ENCODE data around the gene UNK.
A peak's percentile ranks its signal among the peaks of the same experiment; 100 is the strongest.

Gene UNK

GRCh38 chr17:75779250-75779986 lies 5.2 kb upstream of the UNK start:
- peaks cover 22% of the 10 kb centered on the region for H3K36me3 ChIP-seq (ENCODE audit: control insufficient read depth, insufficient read depth, low read length)
- peak overlapping the region; percentile 90 for H3K4me3 ChIP-seq (ENCODE audit: low read length)
- H3K27me3 ChIP-seq (ENCODE audit: control insufficient read depth, insufficient read depth, low read length), result no peaks in the 10 kb centered on the region
- peak overlapping the region; percentile 99 for H3K27ac ChIP-seq (ENCODE audit: low read depth, low read length)
- peak overlapping the region; percentile 93 for H3K9ac ChIP-seq (ENCODE audit: low read length)
- H3K4me1 ChIP-seq (ENCODE audit: control insufficient read depth, insufficient read depth, low read length), result peaks cover 26% of the 10 kb centered on the region

DNA sequence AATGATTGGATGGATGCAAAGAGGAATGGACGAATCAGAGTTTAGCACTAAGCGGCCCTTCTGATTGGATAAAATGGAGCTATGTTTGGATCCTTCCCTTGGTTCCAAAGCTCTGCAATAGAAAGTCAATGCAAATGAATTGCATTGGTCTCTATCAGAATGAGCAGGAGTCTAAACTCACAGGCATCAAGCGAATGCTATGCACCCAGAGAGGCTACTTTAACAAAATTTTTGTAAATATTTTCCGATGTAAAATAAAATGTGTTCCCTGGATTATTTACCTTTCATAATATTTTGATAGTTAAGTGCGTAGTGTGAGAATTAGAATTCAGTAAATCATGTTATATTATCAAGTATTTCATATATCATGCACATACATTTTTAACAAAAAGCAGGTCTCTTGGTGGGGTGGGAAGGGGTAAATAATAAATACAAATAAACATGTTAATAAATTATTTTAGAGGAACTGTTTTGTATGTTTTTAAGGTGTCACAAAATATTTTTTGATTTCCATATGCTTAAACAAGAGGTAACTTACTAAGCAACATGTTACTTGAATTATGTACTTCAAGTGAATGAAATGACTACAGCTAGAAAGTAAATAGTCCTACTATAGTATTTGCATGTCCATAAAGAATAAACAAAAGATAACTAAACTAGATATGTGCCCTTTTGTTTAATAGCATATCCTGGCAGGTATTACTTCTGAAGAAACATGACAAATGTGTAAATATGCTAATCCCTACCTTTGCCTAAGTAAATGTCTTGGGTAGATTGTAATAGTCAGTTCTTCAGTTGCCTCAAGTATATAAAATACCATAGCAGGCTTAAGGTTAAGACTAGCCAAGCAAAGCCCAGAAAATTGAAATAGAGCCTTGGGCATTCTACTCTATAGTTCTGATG lies 4.4 kb upstream of the UNK start:
- Histone ChIP-seq H3K4me3 (ENCODE audit: low read length) (no peak overlapping the region), H3K27me3 (ENCODE audit: control insufficient read depth, insufficient read depth, low read length) (no peaks in the 10 kb centered on the region), H3K27ac (ENCODE audit: low read depth, low read length) (peak overlapping the region; percentile 44), H3K4me1 (ENCODE audit: control insufficient read depth, insufficient read depth, low read length) (peaks cover 28% of the 10 kb centered on the region), H3K9ac (ENCODE audit: low read length) (no peak overlapping the region), H3K36me3 (ENCODE audit: control insufficient read depth, insufficient read depth, low read length) (peaks cover 16% of the 10 kb centered on the region)

GRCh38 chr17:75783069-75783783 lies 1.4 kb upstream of the UNK start:
- no peaks in the 10 kb centered on the region for H3K27me3 ChIP-seq (ENCODE audit: control insufficient read depth, insufficient read depth, low read length)
- H3K4me3 ChIP-seq (ENCODE audit: low read length), result peak overlapping the region; percentile 17
- no peak overlapping the region for H3K9ac ChIP-seq (ENCODE audit: low read length)

GRCh38 chr17:75783803-75784472 lies 668 bp upstream of the UNK start:
- Histone ChIP-seq H3K36me3 (ENCODE audit: control insufficient read depth, insufficient read depth, low read length) (no peaks in the 10 kb centered on the region), H3K4me3 (ENCODE audit: low read length) (peak overlapping the region; percentile 56), H3K27me3 (ENCODE audit: control insufficient read depth, insufficient read depth, low read length) (no peaks in the 10 kb centered on the region), H3K4me1 (ENCODE audit: control insufficient read depth, insufficient read depth, low read length) (peaks cover 24% of the 10 kb centered on the region), H3K9ac (ENCODE audit: low read length) (peak overlapping the region; percentile 65), H3K27ac (ENCODE audit: low read depth, low read length) (peak overlapping the region; percentile 98)

More at GRCh38 chr17:75783069-75783783, 1.4 kb upstream of the UNK start:
- peak overlapping the region; percentile 98 for H3K27ac ChIP-seq (ENCODE audit: low read depth, low read length)
- H3K36me3 ChIP-seq (ENCODE audit: control insufficient read depth, insufficient read depth, low read length), result peaks cover 7% of the 10 kb centered on the region
- peaks cover 24% of the 10 kb centered on the region for H3K4me1 ChIP-seq (ENCODE audit: control insufficient read depth, insufficient read depth, low read length)

DNA sequence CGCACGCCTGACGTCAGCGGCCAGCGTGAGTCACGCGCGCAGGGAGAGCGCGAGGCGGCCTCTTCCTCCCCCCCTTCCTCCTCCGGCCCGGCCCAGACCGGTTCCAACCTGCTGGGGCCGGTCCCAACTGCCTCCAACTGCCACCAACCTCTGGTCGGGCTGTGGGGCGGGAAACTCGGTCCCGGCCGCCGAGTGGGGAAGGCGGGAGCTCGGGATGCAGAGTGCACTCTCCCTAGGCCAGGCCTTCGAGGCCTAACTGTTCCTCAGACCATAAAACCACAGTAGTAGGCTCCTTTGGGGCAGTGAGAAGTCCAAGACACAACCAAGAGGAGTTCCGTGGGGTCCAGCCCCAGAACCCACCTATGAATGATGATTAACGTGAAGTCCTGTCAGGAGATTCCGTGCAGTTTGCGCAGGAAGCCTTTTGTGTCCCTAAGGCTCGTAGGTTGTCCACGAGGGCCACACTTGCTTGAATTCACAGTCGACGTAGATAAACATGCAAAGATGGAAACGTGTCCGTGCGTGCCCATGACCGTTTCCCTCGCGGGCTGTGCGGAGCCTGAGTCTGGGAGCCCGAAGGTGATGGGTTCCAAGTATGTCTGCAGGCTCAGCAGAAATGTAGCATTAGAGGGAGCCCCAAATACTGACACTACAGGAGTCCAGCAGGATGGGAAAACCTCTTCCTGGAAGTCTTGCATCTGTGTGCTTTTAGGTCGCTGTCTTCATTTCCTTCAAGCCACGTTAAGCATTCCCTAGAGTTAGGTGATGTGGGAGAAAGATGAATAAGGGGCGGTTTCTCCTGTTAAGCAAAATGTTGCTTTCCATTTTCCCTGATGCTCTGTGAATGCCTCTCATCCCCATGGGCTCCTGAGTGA lies 647 bp downstream of the UNK start:
- Histone ChIP-seq H3K9ac (ENCODE audit: low read length) (peak overlapping the region; percentile 98), H3K27ac (ENCODE audit: low read depth, low read length) (peak overlapping the region; percentile 98), H3K4me1 (ENCODE audit: control insufficient read depth, insufficient read depth, low read length) (peaks cover 24% of the 10 kb centered on the region), H3K4me3 (ENCODE audit: low read length) (peak overlapping the region; percentile 73), H3K27me3 (ENCODE audit: control insufficient read depth, insufficient read depth, low read length) (no peaks in the 10 kb centered on the region), H3K36me3 (ENCODE audit: control insufficient read depth, insufficient read depth, low read length) (no peaks in the 10 kb centered on the region)

DNA sequence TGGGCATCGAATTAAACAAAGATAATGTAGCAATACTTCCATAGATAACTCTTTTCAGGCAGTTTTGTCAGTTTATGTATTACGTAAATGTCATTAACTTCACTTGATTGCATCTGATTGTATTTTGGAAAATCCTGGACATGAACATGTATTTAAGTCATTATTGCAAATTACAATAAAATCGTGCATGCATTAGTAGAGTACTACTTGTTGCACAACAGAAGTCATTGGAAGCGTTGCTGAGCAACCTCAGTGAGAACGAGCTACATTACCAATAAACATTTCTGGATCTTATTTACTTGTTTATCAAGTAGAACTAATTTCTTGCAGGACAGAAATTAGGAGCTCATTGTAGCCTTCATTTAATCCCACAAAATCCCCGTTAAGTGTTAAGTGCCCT lies 6.6 kb downstream of the UNK start:
- H3K4me1 ChIP-seq (ENCODE audit: control insufficient read depth, insufficient read depth, low read length), result peaks cover 4% of the 10 kb centered on the region
- H3K27ac ChIP-seq (ENCODE audit: low read depth, low read length), result no peak overlapping the region
- no peak overlapping the region for H3K4me3 ChIP-seq (ENCODE audit: low read length)
- H3K27me3 ChIP-seq (ENCODE audit: control insufficient read depth, insufficient read depth, low read length), result no peaks in the 10 kb centered on the region
- no peaks in the 10 kb centered on the region for H3K36me3 ChIP-seq (ENCODE audit: control insufficient read depth, insufficient read depth, low read length)
- H3K9ac ChIP-seq (ENCODE audit: low read length), result no peak overlapping the region

DNA sequence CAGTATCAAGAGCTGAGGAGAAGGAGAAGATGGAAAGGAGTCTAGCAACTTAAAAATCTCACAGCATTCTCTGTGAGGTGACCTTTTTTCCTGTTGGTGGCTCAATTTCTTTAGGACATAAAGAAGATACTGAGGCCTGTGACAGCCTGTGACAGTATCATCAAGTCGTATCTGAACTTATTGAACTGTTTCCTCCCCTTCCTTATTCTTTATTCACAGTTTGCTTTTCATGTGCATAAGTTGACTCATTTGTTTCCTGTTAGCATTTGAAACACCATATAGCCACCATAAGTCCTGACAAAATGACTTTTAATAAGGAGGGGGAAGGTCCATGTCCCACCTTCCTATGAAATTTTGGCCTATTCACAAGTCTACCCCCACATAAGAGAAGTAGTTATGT lies 8.9 kb downstream of the UNK start:
- no peak overlapping the region for H3K9ac ChIP-seq (ENCODE audit: low read length)
- H3K4me3 ChIP-seq (ENCODE audit: low read length), result no peak overlapping the region
- no peaks in the 10 kb centered on the region for H3K36me3 ChIP-seq (ENCODE audit: control insufficient read depth, insufficient read depth, low read length)

DNA sequence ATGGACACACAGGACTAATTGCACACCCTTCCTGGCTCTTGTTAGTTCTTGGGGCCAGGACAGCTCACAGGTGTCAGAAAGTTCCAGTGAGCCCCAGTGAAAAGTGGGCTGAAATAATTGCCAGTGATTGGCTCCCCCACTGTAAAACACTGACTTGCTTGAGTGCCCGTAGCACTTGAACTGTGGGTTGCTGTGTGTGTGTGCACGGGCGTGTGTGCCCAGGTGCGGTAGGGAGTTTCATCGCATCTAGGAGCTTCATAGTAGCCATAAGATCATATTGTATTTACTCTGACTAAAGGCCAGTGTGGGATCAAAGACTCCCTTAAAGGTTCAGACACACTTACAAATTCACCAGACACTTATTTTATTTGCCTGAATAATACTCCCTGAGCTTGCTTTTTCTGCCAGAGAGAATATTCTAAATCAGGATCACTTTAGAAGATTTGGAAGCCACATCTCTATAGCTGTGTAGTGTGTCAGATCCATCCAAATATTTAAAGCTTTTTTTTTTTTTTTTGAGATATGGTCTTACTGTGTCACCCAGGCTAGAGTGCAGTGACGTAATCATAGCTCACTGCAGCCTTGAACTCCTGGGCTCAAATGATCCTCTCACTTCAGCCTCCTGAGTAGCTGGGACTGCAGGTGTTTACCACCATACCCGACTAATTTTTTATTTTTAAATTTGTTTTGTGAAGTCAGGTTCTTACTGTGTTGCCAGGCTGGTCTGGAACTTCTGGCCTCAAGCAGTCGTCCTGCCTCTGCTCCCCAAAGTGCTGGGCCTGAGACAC lies 11.4 kb downstream of the UNK start:
- H3K27ac ChIP-seq (ENCODE audit: low read depth, low read length), result no peak overlapping the region
- H3K4me3 ChIP-seq (ENCODE audit: low read length), result no peak overlapping the region
- peaks cover 2% of the 10 kb centered on the region for H3K4me1 ChIP-seq (ENCODE audit: control insufficient read depth, insufficient read depth, low read length)
- H3K36me3 ChIP-seq (ENCODE audit: control insufficient read depth, insufficient read depth, low read length), result peaks cover 3% of the 10 kb centered on the region
- H3K27me3 ChIP-seq (ENCODE audit: control insufficient read depth, insufficient read depth, low read length), result no peaks in the 10 kb centered on the region
- H3K9ac ChIP-seq (ENCODE audit: low read length), result no peak overlapping the region

More for the DNA sequence above, 8.9 kb downstream of the UNK start:
- H3K27me3 ChIP-seq (ENCODE audit: control insufficient read depth, insufficient read depth, low read length), result no peaks in the 10 kb centered on the region
- H3K4me1 ChIP-seq (ENCODE audit: control insufficient read depth, insufficient read depth, low read length), result peaks cover 2% of the 10 kb centered on the region
- H3K27ac ChIP-seq (ENCODE audit: low read depth, low read length), result no peak overlapping the region

GRCh38 chr17:75799402-75799801 lies 14.8 kb downstream of the UNK start:
- Histone ChIP-seq H3K36me3 (ENCODE audit: control insufficient read depth, insufficient read depth, low read length) (peaks cover 3% of the 10 kb centered on the region), H3K27ac (ENCODE audit: low read depth, low read length) (no peak overlapping the region), H3K27me3 (ENCODE audit: control insufficient read depth, insufficient read depth, low read length) (no peaks in the 10 kb centered on the region), H3K4me1 (ENCODE audit: control insufficient read depth, insufficient read depth, low read length) (no peaks in the 10 kb centered on the region), H3K9ac (ENCODE audit: low read length) (no peak overlapping the region), H3K4me3 (ENCODE audit: low read length) (no peak overlapping the region)

DNA sequence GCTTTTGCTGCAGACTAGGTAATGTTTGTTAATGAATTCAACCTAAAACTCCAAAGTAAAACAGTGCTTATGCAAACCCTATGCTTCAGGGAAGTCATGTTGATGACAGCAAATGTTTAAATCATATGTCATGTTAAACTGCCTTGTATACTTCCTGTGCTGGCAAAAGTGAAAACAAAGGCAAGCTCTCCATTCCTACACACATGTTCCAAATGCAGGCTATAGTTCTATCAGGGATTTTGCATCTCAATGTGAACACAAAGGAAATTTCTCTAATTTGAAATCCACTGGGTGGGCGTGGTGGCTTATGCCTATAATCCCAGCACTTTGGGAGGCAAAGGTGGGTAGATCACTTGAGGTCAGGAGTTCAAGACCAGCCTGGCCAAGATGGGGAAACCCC lies 19.3 kb downstream of the UNK start:
- Histone ChIP-seq H3K9ac (ENCODE audit: low read length) (no peak overlapping the region), H3K36me3 (ENCODE audit: control insufficient read depth, insufficient read depth, low read length) (peaks cover 3% of the 10 kb centered on the region)

More for the DNA sequence above, 19.3 kb downstream of the UNK start:
- Histone ChIP-seq H3K4me1 (ENCODE audit: control insufficient read depth, insufficient read depth, low read length) (no peaks in the 10 kb centered on the region), H3K27me3 (ENCODE audit: control insufficient read depth, insufficient read depth, low read length) (no peaks in the 10 kb centered on the region), H3K27ac (ENCODE audit: low read depth, low read length) (no peak overlapping the region), H3K4me3 (ENCODE audit: low read length) (no peak overlapping the region)
